ENCODE data around the gene COX18. TPM values are rescaled to one million over a fixed set of nuclear protein-coding genes. Genes with fewer than 3 reads are reported as not detected.

COX18 gene
- total RNA-seq, 4 donors from 2014 or later = 5.6 to 33.5 (median 16.0) TPM

GRCh38 chr4:73053974-73054480 is 15.5 kb downstream of the COX18 start:
- no peak for DNase-seq
- Histone ChIP-seq H3K4me1 (no peaks in the 10 kb centered on the region), H3K9me3 (no peaks in the 10 kb centered on the region), H3K36me3 (no peaks in the 10 kb centered on the region), H3K4me3 (no peak overlapping the region), H3K27ac (no peak overlapping the region), H3K27me3 (no peaks in the 10 kb centered on the region)
- intact Hi-C loops (cut with DNase I; ENCODE audit: low total_unique reads) = no loop called here
- TF ChIP-seq POLR2A (IDR thresholded peaks at IDR 0.05) (no peak), CTCF (IDR thresholded peaks at IDR 0.05) (no peak)

DNA sequence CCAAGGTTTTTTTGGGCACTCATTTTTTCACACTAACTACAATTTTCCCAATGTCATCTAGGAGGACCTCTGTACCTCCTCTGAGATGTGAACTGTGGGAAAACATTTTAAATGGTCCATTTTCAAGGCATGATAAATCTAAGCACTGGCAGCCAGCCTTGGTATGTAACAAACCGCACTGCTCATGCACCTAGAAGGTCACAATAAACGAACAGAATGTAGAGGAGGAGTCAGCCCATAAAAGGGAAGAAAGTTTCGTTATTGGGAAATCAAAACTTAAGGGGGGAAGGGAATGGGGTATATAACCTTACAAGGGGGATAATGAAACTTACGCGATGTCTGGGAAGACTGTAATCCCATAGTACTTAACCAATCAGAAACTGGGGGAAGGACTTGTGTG is 16.4 kb downstream of the COX18 start:
- Histone ChIP-seq H3K4me3 (no peak overlapping the region), H3K36me3 (no peaks in the 10 kb centered on the region), H3K4me1 (no peaks in the 10 kb centered on the region), H3K27ac (no peak overlapping the region), H3K27me3 (no peaks in the 10 kb centered on the region), H3K9me3 (no peaks in the 10 kb centered on the region)
- intact Hi-C loops (cut with DNase I; ENCODE audit: low total_unique reads) = no loop called here
- no peak for TF ChIP-seq POLR2A (IDR thresholded peaks at IDR 0.05)
- TF ChIP-seq CTCF (IDR thresholded peaks at IDR 0.05) = no peak
- DNase-seq = no peak

DNA sequence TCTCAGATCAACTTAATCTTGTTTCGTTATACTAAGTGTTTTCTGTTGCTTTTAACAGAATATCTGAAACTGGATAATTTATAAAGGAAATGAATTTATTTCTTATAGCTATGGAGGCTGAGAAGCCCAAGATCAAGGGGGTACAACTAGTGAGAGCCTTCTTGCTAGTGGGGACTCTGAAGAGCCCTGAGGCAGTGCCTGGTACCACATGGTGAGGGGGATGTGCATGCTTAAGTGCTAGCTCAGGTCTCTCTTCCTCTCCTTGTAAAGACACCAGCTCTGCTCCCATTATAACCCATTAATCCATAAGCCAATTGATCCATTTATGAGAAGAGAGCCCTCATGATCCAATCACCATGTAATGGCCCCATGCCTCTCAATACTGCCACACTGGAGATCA is 17.9 kb downstream of the COX18 start:
- intact Hi-C loops (cut with DNase I; ENCODE audit: low total_unique reads) = no loop called here
- no peak for DNase-seq
- Histone ChIP-seq H3K9me3 (no peaks in the 10 kb centered on the region), H3K27ac (no peak overlapping the region), H3K36me3 (no peaks in the 10 kb centered on the region), H3K27me3 (no peaks in the 10 kb centered on the region), H3K4me1 (no peaks in the 10 kb centered on the region), H3K4me3 (no peak overlapping the region)
- TF ChIP-seq POLR2A (IDR thresholded peaks at IDR 0.05) (no peak), CTCF (IDR thresholded peaks at IDR 0.05) (no peak)

DNA sequence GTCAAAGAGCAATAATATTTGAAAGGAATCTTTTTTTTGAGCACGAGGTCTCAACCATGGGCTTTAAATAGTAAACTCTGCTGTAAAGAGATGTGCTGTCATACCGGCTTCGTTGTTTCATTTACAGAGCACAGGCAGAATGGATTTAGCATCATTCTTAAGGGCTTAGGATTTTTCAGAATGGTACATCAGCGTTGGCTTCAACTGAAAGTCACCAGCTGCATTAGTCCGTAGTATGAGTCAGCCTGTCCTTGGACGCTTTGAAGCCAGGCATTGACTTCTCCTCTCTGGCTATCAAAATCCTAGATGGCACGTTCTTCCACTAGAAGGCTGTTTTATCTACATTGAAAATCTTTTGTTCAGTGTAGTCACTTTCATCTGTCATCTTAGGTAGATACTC is 23.6 kb downstream of the COX18 start:
- Histone ChIP-seq H3K27me3 (no peaks in the 10 kb centered on the region), H3K4me3 (no peak overlapping the region), H3K9me3 (no peaks in the 10 kb centered on the region), H3K4me1 (no peaks in the 10 kb centered on the region), H3K27ac (no peak overlapping the region), H3K36me3 (no peaks in the 10 kb centered on the region)
- intact Hi-C loops (cut with DNase I; ENCODE audit: low total_unique reads) = no loop called here
- TF ChIP-seq POLR2A (IDR thresholded peaks at IDR 0.05) = no peak
- TF ChIP-seq CTCF (IDR thresholded peaks at IDR 0.05) = no peak
- DNase-seq = no peak

DNA sequence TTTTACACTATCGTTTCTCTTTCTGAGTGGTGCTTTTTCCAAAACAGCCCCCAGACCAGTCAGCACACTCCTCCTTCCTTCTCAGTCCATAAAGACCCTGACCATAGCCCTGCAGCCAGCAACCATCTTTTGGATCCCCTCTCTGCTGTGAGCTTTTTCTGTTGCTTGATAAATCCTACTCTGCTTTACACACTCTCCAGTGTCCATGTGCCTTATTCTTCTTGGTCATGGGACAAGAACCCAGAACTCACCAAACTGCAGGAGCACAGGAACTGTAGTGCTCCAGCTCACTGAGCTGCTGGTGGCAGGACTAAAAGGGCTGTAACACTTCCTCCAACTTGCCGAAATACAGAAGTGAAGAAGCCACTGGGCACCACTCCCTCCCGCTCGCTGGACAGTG is 32.5 kb downstream of the COX18 start:
- TF ChIP-seq CTCF (IDR thresholded peaks at IDR 0.05) (no peak), POLR2A (IDR thresholded peaks at IDR 0.05) (no peak)
- Histone ChIP-seq H3K27ac (no peak overlapping the region), H3K36me3 (no peaks in the 10 kb centered on the region), H3K9me3 (no peaks in the 10 kb centered on the region), H3K4me3 (no peak overlapping the region), H3K4me1 (no peaks in the 10 kb centered on the region), H3K27me3 (no peaks in the 10 kb centered on the region)
- DNase-seq = no peak
- intact Hi-C loops (cut with DNase I; ENCODE audit: low total_unique reads) = no loop called here

All from uterus (tissue), 4 donors.